Measurements from ENCODE around the gene CAMTA2.

DNA sequence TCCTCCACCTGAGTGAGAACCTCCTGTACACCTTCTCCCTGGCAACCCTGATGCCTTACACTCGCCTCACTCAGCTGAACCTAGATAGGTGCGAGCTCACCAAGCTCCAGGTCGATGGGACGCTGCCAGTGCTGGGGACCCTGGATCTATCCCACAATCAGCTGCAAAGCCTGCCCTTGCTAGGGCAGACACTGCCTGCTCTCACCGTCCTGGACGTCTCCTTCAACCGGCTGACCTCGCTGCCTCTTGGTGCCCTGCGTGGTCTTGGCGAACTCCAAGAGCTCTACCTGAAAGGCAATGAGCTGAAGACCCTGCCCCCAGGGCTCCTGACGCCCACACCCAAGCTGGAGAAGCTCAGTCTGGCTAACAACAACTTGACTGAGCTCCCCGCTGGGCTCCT lies 54.7 kb downstream of the CAMTA2 start:
- TF ChIP-seq FOXA1 (IDR thresholded peaks at IDR 0.05) (no peak), ELF4 (IDR thresholded peaks at IDR 0.05) (no peak), SUZ12 (IDR thresholded peaks at IDR 0.05) (no peak), TARDBP (IDR thresholded peaks at IDR 0.05) (no peak), ZNF384 (IDR thresholded peaks at IDR 0.05) (no peak), LEF1 (IDR thresholded peaks at IDR 0.05; ENCODE audit: borderline replicate concordance) (no peak), HDGF (IDR thresholded peaks at IDR 0.05; ENCODE audit: borderline replicate concordance) (no peak), L3MBTL2 (conservative IDR thresholded peaks at IDR 0.05) (no peak), SP1 (IDR thresholded peaks at IDR 0.05) (no peak), CTBP1 (IDR thresholded peaks at IDR 0.05; ENCODE audit: borderline replicate concordance) (no peak), FOXK2 (IDR thresholded peaks at IDR 0.05) (no peak), BHLHE40 (IDR thresholded peaks at IDR 0.05; ENCODE audit: borderline replicate concordance) (no peak)
- TF ChIP-seq, protein P1, sequence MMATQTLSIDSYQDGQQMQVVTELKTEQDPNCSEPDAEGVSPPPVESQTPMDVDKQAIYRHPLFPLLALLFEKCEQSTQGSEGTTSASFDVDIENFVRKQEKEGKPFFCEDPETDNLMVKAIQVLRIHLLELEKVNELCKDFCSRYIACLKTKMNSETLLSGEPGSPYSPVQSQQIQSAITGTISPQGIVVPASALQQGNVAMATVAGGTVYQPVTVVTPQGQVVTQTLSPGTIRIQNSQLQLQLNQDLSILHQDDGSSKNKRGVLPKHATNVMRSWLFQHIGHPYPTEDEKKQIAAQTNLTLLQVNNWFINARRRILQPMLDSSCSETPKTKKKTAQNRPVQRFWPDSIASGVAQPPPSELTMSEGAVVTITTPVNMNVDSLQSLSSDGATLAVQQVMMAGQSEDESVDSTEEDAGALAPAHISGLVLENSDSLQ (IDR thresholded peaks at IDR 0.05), result no peak

Data from HEK293T (cell line).